MM.1S (cell line): Measurements from ENCODE around the gene SNCAIP.
"Not testable (repeated sequence)": the region's sequence is repeated elsewhere in the genome, so short reads cannot be mapped to it uniquely, and the experiment has no call there.

Experiments used
- DNase-seq: peaks from one replicate; pipeline ENCODE4 v3.0.0-alpha.2; 2015
- H2AFZ ChIP-seq: fragments of 300-600 bp; sonication (generic); 2 replicates; pipeline ENCODE4 v1.6.0; 2016; ENCODE audit warnings: antibody characterized with exemption, low read length
- H3F3A ChIP-seq: fragments of 300-600 bp; sonication (generic); 2 replicates; pipeline ENCODE4 v1.6.1; 2016; ENCODE audit warnings: mild to moderate bottlenecking, antibody characterized with exemption, low read length, moderate library complexity, mixed read lengths; ENCODE audit not compliant: insufficient read depth
- H3K27ac ChIP-seq: fragments of 300-600 bp; sonication (generic); 2 replicates; pipeline ENCODE4 v1.5.1; 2016; ENCODE audit warnings: mild to moderate bottlenecking, low read length
- H3K27me3 ChIP-seq: fragments of 300-600 bp; sonication (generic); replicated peaks from 2 replicates; pipeline ENCODE4 v1.6.0; 2016; ENCODE audit warnings: low read length; ENCODE audit not compliant: insufficient read depth
- H3K36me3 ChIP-seq: fragments of 300-600 bp; sonication (generic); replicated peaks from 2 replicates; pipeline ENCODE4 v1.6.1; 2016; ENCODE audit warnings: mild to moderate bottlenecking, low read length, mixed read lengths; ENCODE audit not compliant: insufficient read depth
- H3K4me1 ChIP-seq: fragments of 300-600 bp; sonication (generic); 2 replicates; pipeline ENCODE4 v1.6.1; 2016; ENCODE audit warnings: low read length, mixed read lengths
- H3K4me2 ChIP-seq: fragments of 300-600 bp; sonication (generic); 2 replicates; pipeline ENCODE4 v1.6.0; 2016; ENCODE audit warnings: low read depth, low read length
- H3K4me3 ChIP-seq: fragments of 300-600 bp; sonication (generic); 2 replicates; pipeline ENCODE4 v1.5.1; 2016; ENCODE audit warnings: low read length, mixed read lengths
- H3K79me2 ChIP-seq: fragments of 300-600 bp; sonication (generic); 2 replicates; pipeline ENCODE4 v1.6.1; 2016; ENCODE audit warnings: mixed run types, low read length, mixed read lengths
- H3K9ac ChIP-seq: fragments of 300-600 bp; sonication (generic); 2 replicates; pipeline ENCODE4 v1.6.1; 2016; ENCODE audit warnings: low read length, mixed read lengths
- H3K9me2 ChIP-seq: fragments of 300-600 bp; sonication (generic); replicated peaks from 2 replicates; pipeline ENCODE4 v1.6.1; 2016; ENCODE audit warnings: mild to moderate bottlenecking, low read length, mixed read lengths; ENCODE audit not compliant: insufficient read depth
- H3K9me3 ChIP-seq: fragments of 300-600 bp; sonication (generic); replicated peaks from 2 replicates; pipeline ENCODE4 v1.6.1; 2016; ENCODE audit warnings: mild to moderate bottlenecking, low read length, mixed read lengths; ENCODE audit not compliant: insufficient read depth
- H4K20me1 ChIP-seq: fragments of 300-600 bp; sonication (generic); 2 replicates; pipeline ENCODE4 v1.6.1; 2016; ENCODE audit warnings: mild to moderate bottlenecking, low read length, moderate library complexity, mixed read lengths; ENCODE audit not compliant: insufficient read depth
- CTCF ChIP-seq: fragments of 300-600 bp; sonication (generic); IDR thresholded peaks from 2 replicates; pipeline ENCODE4 v1.5.1; 2016; ENCODE audit warnings: antibody characterized with exemption, low read length, mixed read lengths
- EZH2 ChIP-seq: fragments of 300-600 bp; sonication (generic); optimal IDR thresholded peaks from 2 replicates; pipeline ENCODE3; 2017; ENCODE audit warnings: low read depth, mild to moderate bottlenecking, antibody characterized with exemption, low read length, mixed read lengths
- EZH2phosphoT487 ChIP-seq: fragments of 300-600 bp; sonication (generic); IDR thresholded peaks from 2 replicates; pipeline ENCODE4 v1.6.1; 2018; ENCODE audit warnings: antibody characterized with exemption, low read length

SNCAIP gene

GRCh38 chr5:122480146-122480545 lies 168.1 kb downstream of the SNCAIP start:
- no peaks in the 10 kb centered on the region for H3K36me3 ChIP-seq
- H3K27ac ChIP-seq, result no peak overlapping the region
- no peaks in the 10 kb centered on the region for H3K4me1 ChIP-seq
- no peak overlapping the region for H3K4me3 ChIP-seq
- H3K9ac ChIP-seq, result no peak overlapping the region
- no peaks in the 10 kb centered on the region for H3K9me2 ChIP-seq
- no peaks in the 10 kb centered on the region for H3K9me3 ChIP-seq
- TF ChIP-seq CTCF, result no peak
- no peak for TF ChIP-seq EZH2
- no peak for TF ChIP-seq EZH2phosphoT487
- DNase-seq, result no peak
- no peaks in the 10 kb centered on the region for H3K79me2 ChIP-seq
- no peak overlapping the region for H3K4me2 ChIP-seq
- no peaks in the 10 kb centered on the region for H4K20me1 ChIP-seq
- no peaks in the 10 kb centered on the region for H3F3A ChIP-seq
- H2AFZ ChIP-seq, result no peak overlapping the region
- H3K27me3 ChIP-seq, result no peaks in the 10 kb centered on the region

- Histone ChIP-seq H2AFZ (no peak overlapping the region), H3K4me1 (no peaks in the 10 kb centered on the region), H3K9me3 (no peaks in the 10 kb centered on the region), H3K27ac (no peak overlapping the region), H3K9me2 (no peaks in the 10 kb centered on the region), H3K36me3 (no peaks in the 10 kb centered on the region), H3K79me2 (no peaks in the 10 kb centered on the region), H4K20me1 (no peaks in the 10 kb centered on the region), H3K4me2 (no peak overlapping the region), H3K4me3 (no peak overlapping the region), H3K27me3 (no peaks in the 10 kb centered on the region), H3F3A (no peaks in the 10 kb centered on the region), H3K9ac (no peak overlapping the region)
- TF ChIP-seq EZH2phosphoT487, result no peak
- TF ChIP-seq EZH2, result no peak
- TF ChIP-seq CTCF, result no peak
- DNase-seq, result no peak
Measured at GRCh38 chr5:122484103-122484502, 172.1 kb downstream of the SNCAIP start.

- Histone ChIP-seq H3K4me2 (no peak overlapping the region), H4K20me1 (no peaks in the 10 kb centered on the region), H3K79me2 (no peaks in the 10 kb centered on the region), H3K27me3 (no peaks in the 10 kb centered on the region), H3K27ac (no peak overlapping the region), H3K4me1 (no peaks in the 10 kb centered on the region), H3K4me3 (no peak overlapping the region), H2AFZ (no peak overlapping the region), H3F3A (no peaks in the 10 kb centered on the region), H3K36me3 (no peaks in the 10 kb centered on the region), H3K9me3 (no peaks in the 10 kb centered on the region), H3K9me2 (no peaks in the 10 kb centered on the region), H3K9ac (no peak overlapping the region)
- TF ChIP-seq EZH2, result no peak
- TF ChIP-seq CTCF, result no peak
- no peak for TF ChIP-seq EZH2phosphoT487
- DNase-seq, result no peak
Measured at GRCh38 chr5:122485226-122485625, 173.2 kb downstream of the SNCAIP start.

- not testable (repeated sequence) for H3K9me2 ChIP-seq, H3K27ac ChIP-seq, DNase-seq, H3K9ac ChIP-seq, H2AFZ ChIP-seq, H3F3A ChIP-seq, H3K36me3 ChIP-seq, H3K4me1 ChIP-seq, H3K9me3 ChIP-seq, H3K4me2 ChIP-seq, H3K4me3 ChIP-seq, H3K79me2 ChIP-seq, H4K20me1 ChIP-seq, H3K27me3 ChIP-seq
Measured at GRCh38 chr5:122486616-122487015, 174.6 kb downstream of the SNCAIP start.
